Stomach (tissue), 4 donors: ENCODE measurements around the gene TMEM181.

Experiments
- CTCF ChIP-seq, 7 experiments: fragments of 450-650 bp in 4 of 7; fragments of 200-600 bp in 3 of 7; sonication (generic) in 3 of 7; IDR thresholded peaks; one replicate each; pipeline ENCODE4 v1.5.1; 2016 to 2019; ENCODE audit warnings: antibody characterized with exemption in 7 of 7, control low read depth in 2 of 7, mild to moderate bottlenecking in 1 of 7
- POLR2AphosphoS5 ChIP-seq, 3 donors: sonication (generic); formaldehyde crosslinking; IDR thresholded peaks; one replicate each; pipeline ENCODE4 v1.6.1; 2016; ENCODE audit warnings: antibody characterized with exemption in 3 of 3

- TF ChIP-seq CTCF (IDR thresholded peaks at IDR 0.05) (no peak), POLR2AphosphoS5 (IDR thresholded peaks at IDR 0.05) (no peak)
These were observed 9.1 kb downstream of the TMEM181 start for GRCh38 chr6:158569036-158569435.
